Panc1 (cell line): ENCODE measurements around the gene PLEKHG4. TPM values are rescaled to one million over a fixed set of nuclear protein-coding genes. Genes with fewer than 3 reads are reported as not detected.

ENCODE experiments used
- ATAC-seq: fragments of 200-7000 bp; cut with Tn5 transposase; 2 replicates; pipeline ENCODE4 v1.9.1; 2020; ENCODE audit warnings: mild to moderate bottlenecking, moderate library complexity
- BruUV-seq: library from RNA; stranded (reverse); fragments of 400-500 nt; replicated peaks from 2 replicates; lab custom pipeline; 2021; lab: Mats Ljungman, UMichigan
- CTCF ChIA-PET: fragments of 300-600 bp; sonication (Branson Sonifier 250); formaldehyde crosslinking; loops from one replicate; lab custom pipeline; 2022; ENCODE audit warnings: antibody characterized with exemption; lab: Charles Lee
- POLR2A ChIA-PET: fragments of 300-600 bp; sonication (Branson Sonifier 250); formaldehyde crosslinking; loops from one replicate; lab custom pipeline; 2022; ENCODE audit warnings: antibody characterized with exemption; lab: Charles Lee
- DNase-seq: peaks from one replicate; pipeline ENCODE4 v3.0.0-alpha.2; 2010; ENCODE audit warnings: low read depth, low spot score
- H3K27ac ChIP-seq: 2 replicates; pipeline ENCODE4 v1.5.1; 2011; ENCODE audit warnings: mild to moderate bottlenecking, low read length, inconsistent platforms
- H3K27me3 ChIP-seq: fragments of 200-500 bp; sonication (Bioruptor generic); 2 replicates; pipeline ENCODE4 v1.6.0; 2014; ENCODE audit warnings: low read length, inconsistent platforms; ENCODE audit not compliant: control insufficient read depth, insufficient read depth
- H3K36me3 ChIP-seq: fragments of 200-500 bp; sonication (Bioruptor generic); 2 replicates; pipeline ENCODE4 v1.5.1; 2014; ENCODE audit warnings: inconsistent platforms, mild to moderate bottlenecking, low read length, moderate library complexity; ENCODE audit not compliant: control insufficient read depth, insufficient read depth
- H3K4me1 ChIP-seq: 2 replicates; pipeline ENCODE4 v1.5.1; 2011; ENCODE audit warnings: inconsistent platforms, mild to moderate bottlenecking, low read length, moderate library complexity; ENCODE audit not compliant: control insufficient read depth, insufficient read depth
- H3K4me3 ChIP-seq, 2 experiments: 2 replicates each; pipeline ENCODE4 v1.5.1; 2011 to 2012; ENCODE audit warnings: low read depth in 2 of 2, low read length in 2 of 2, mild to moderate bottlenecking in 2 of 2, inconsistent platforms in 1 of 2, moderate library complexity in 1 of 2
- H3K9me3 ChIP-seq: fragments of 200-500 bp; sonication (Bioruptor generic); 2 replicates; pipeline ENCODE4 v1.5.1; 2014; ENCODE audit warnings: low read depth, mild to moderate bottlenecking, inconsistent platforms, low read length, moderate library complexity; ENCODE audit not compliant: control insufficient read depth, insufficient read depth
- CTCF ChIP-seq: fragments of 450-650 bp; IDR thresholded peaks from 2 replicates; pipeline ENCODE4 v1.5.1; 2017; ENCODE audit warnings: mild to moderate bottlenecking
- POLR2AphosphoS5 ChIP-seq: IDR thresholded peaks from 2 replicates; pipeline ENCODE4 v1.6.1; 2012; ENCODE audit warnings: mild to moderate bottlenecking, low read depth, low read length, moderate library complexity
- REST ChIP-seq, 2 experiments: IDR thresholded peaks; 2 replicates each; pipeline ENCODE4 v1.6.1; 2011 to 2012; ENCODE audit warnings: low read depth in 2 of 2, control low read depth in 1 of 2, low read length in 1 of 2, mild to moderate bottlenecking in 1 of 2, moderate library complexity in 1 of 2; ENCODE audit not compliant: insufficient read depth in 1 of 2
- SIN3A ChIP-seq: IDR thresholded peaks from 2 replicates; pipeline ENCODE4 v1.6.1; 2012; ENCODE audit warnings: low read depth, mild to moderate bottlenecking, low read length, moderate library complexity, borderline replicate concordance; ENCODE audit not compliant: insufficient read depth
- TCF7L2 ChIP-seq: IDR thresholded peaks from 2 replicates; pipeline ENCODE4 v1.6.1; 2011; ENCODE audit warnings: mild to moderate bottlenecking, low read depth, low read length, inconsistent platforms
- in situ Hi-C: cut with HindIII; loops from 2 replicates; pipeline ENCODE4 v1.10.0; 2016; ENCODE audit warnings: low sequenced_read_pairs, low pct_unique_long_range_greater_than_20kb
- intact Hi-C: fragments of 100-400 bp; cut with micrococcal nuclease; formaldehyde crosslinking; loops from one replicate; pipeline ENCODE4 v1.10.0; 2022; ENCODE audit not compliant: unreplicated experiment
- total RNA-seq: library from RNA; stranded (reverse); gene quantifications from one replicate; pipeline ENCODE4 v1.2.1, GENCODE V29; 2021; ENCODE audit not compliant: unreplicated experiment

Gene PLEKHG4
- total RNA-seq, 1 experiment from 2014 or later: 6.7 TPM

- in situ Hi-C loops: no loop called here
- CTCF ChIA-PET: no interaction called here
Measured at GRCh38 chr16:67277294-67277998, 1.9 kb upstream of the PLEKHG4 start.

More at GRCh38 chr16:67277294-67277998, 1.9 kb upstream of the PLEKHG4 start:
- no peak for TF ChIP-seq CTCF
- no peak for TF ChIP-seq POLR2AphosphoS5
- no peak for TF ChIP-seq REST (IDR thresholded peaks at IDR 0.05; ENCODE audit: insufficient read depth in 1 of 2, low read depth in 2 of 2, low read length in 1 of 2)
- TF ChIP-seq SIN3A: no peak
- TF ChIP-seq TCF7L2: no peak
- no TSS peak for BruUV-seq
- Histone ChIP-seq H3K4me3 (peak overlapping the region; percentile 43 to 62; a peak in 3 of 4 replicates), H3K27me3 (no peaks in the 10 kb centered on the region), H3K9me3 (no peaks in the 10 kb centered on the region), H3K4me1 (peaks cover 6% of the 10 kb centered on the region; the same call in 1 of the 2 replicates), H3K36me3 (no peaks in the 10 kb centered on the region; the same call in 1 of the 2 replicates), H3K27ac (peak overlapping the region; percentile 48; the same call in 1 of the 2 replicates)
- peak; percentile 53 for ATAC-seq
- intact Hi-C loops: no loop called here
- POLR2A ChIA-PET: no interaction called here
- peak; percentile 81 for DNase-seq
